ENCODE data around the gene GSTT4.
"Not testable (repeated sequence)": the region's sequence is repeated elsewhere in the genome, so short reads cannot be mapped to it uniquely, and the experiment has no call there.

DNA sequence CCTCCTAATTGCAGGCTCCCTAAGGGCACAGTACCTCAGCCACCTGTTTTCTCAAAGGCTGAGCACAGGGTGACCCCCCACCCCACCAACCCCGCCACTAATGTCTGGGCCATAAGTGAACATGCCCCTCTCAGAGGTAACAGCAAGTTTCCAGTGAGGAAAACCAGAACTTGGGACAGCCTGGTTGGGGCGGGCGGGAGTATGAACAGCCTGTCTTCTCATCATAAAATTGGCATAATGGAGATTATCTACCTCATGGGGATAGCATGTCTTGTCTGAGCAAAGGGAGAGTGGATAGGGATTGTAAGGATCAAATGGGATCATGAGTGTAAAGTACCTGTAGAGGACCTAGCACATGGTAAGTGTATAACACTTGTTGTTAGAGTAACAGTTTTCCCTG is 33.3 kb downstream of the GSTT4 start:
- TF ChIP-seq, protein P1, sequence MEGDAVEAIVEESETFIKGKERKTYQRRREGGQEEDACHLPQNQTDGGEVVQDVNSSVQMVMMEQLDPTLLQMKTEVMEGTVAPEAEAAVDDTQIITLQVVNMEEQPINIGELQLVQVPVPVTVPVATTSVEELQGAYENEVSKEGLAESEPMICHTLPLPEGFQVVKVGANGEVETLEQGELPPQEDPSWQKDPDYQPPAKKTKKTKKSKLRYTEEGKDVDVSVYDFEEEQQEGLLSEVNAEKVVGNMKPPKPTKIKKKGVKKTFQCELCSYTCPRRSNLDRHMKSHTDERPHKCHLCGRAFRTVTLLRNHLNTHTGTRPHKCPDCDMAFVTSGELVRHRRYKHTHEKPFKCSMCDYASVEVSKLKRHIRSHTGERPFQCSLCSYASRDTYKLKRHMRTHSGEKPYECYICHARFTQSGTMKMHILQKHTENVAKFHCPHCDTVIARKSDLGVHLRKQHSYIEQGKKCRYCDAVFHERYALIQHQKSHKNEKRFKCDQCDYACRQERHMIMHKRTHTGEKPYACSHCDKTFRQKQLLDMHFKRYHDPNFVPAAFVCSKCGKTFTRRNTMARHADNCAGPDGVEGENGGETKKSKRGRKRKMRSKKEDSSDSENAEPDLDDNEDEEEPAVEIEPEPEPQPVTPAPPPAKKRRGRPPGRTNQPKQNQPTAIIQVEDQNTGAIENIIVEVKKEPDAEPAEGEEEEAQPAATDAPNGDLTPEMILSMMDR (conservative IDR thresholded peaks at IDR 0.05 in 1 of 2, IDR thresholded peaks at IDR 0.05 in 1 of 2; ENCODE audit: extremely low read depth in 1 of 2, insufficient read depth in 1 of 2, low read depth in 1 of 2, low read length in 2 of 2): not testable (repeated sequence)
- TF ChIP-seq EZH2 (IDR thresholded peaks at IDR 0.05; ENCODE audit: borderline replicate concordance, low read length): not testable (repeated sequence)

Measured in mammary epithelial cell (primary cell).